NCI-H1092 treated with DMSO at 0.1 percent for 48 hours (cell line): Measurements from ENCODE around the gene MKS1.

Experiments
- DNase-seq: peaks from one replicate; lab custom pipeline; 2025; lab: John Stamatoyannopoulos, UW

Gene MKS1

DNA sequence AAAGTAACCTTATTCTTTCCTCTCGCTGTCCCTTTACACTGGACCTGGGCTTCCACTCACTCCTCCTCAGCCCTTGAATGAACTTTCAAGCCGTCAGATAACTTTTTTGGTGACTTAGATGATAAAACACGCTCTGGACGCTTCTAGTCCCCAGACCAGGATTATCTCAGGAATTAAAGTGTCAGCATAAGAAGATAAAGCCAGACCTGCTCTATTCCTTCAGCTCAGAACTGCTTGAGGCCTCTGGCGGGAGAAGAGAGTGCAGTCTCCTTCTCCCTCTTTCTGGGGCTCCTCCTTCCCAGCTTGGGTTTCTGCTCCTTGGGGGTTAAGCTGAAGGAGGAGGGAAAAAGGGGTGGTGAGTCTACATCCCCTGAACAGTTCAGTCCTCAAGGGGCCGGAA, 25.9 kb upstream of the MKS1 start:
- DNase-seq, result no peak

DNA sequence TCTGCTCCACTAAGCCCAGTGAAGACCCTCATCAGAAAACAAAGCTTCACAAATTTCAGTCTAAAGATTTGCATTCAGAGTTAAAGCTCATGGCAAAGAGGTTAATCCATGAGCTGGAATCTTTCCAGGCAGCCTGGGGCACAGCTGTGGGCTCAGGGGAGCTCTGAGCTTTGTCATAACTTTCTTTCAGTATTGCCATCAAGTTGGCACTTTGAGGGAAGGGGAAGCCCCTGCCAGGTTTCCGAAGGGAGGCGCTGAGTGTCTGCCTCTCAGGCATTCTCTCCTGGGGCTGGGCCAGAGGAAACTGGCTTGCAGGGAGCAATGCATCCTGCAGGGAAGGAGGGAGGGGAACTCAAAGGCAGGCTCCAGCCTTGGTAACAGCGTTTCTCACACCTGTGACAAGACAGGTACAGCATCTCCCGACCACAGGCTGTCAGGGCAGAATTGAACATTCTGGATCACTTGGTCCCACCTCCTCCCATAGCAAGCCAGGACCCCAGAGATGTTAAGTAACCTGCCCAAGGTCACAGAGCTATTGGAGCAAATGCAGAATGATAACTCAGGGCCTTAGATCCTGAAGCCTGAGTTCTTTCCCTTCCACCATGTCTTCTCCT, 23.2 kb upstream of the MKS1 start:
- no peak for DNase-seq

DNA sequence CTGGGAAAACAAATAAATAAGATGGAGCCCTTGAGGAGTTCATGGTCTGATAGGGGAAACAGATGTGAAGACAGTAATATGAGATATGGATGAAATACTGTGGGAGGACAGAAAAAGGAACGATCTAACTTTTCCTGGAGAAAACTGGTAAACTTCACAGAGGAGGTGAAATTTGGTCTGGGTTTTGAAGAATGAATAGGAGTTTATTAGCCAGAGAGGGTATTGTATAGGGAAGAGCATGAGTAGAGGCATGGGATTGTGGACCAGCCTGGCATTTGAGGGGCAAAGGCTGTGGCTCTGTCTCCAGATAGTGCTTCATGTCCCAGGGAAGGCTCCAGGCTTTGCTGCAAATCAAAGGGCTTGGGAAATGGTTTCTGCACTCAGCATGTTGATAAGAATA, 20.9 kb upstream of the MKS1 start:
- no peak for DNase-seq

DNA sequence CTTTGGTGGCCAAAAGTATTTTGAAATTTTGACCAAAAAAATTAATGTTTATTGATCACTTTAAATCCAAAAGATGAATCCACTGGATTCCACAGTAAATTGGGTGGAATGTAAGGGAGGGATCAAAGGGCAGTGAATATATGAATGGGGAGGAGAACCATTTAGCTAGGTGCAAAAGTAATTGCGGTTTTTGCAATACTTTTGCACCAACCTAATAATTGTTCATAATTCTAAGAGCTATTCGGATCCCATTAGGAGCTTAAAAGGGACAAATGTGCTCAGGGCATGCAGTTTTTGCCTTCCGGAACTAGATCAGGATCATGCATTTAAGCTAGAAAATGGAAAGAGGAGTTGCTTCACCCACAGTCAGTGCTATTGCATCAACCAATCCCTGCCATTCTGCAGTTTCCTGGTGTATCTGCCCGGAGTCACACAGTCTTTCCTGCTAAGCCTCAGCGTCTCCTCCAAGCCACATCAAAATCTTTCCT, 19.1 kb upstream of the MKS1 start, which contains the start of gene LPO:
TSS of gene LPO (plus strand) at position 438 of the 488 bp plus-strand sequence. CDS start 4,396 bp downstream, outside the sequence.
- no peak for DNase-seq

DNA sequence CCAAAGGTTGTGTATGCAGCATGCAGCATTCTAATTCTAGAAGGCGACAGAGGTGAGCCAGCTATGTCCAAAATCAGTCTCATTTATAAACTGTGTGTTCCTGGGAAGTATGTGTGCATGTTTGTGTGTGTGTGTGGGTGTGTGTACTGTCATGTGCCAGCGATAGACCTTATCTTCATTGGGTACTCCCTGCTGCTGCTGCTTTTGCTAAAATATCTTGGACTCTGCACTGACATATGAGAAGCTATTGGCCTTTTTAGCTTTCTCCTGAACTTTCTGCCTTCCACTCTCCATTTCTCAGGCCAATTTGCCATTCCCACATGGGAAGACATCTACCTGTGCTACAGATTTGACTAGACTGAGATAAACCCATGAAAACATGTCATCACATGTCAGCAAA, 17.3 kb upstream of the MKS1 start:
- DNase-seq, result no peak

DNA sequence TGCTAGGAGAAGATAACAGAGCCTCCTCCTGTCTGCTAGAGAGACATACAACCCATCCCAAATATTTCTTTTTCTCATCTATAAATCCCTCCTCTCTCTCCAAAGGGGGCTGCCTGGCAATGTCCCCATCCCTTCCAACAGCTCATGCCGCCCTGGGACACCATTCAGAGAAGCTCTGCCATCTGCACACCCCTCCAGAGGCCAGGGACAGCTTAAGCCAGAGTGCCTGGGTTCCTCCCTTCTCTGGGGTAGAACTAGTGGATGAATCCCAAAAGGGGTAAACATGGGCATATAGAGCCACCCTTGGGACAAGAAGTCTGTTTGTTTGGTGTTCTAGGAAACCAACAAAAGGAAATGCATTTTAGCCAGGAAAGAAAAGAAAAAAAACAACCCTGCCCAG, 16.8 kb upstream of the MKS1 start:
- DNase-seq, result no peak

DNA sequence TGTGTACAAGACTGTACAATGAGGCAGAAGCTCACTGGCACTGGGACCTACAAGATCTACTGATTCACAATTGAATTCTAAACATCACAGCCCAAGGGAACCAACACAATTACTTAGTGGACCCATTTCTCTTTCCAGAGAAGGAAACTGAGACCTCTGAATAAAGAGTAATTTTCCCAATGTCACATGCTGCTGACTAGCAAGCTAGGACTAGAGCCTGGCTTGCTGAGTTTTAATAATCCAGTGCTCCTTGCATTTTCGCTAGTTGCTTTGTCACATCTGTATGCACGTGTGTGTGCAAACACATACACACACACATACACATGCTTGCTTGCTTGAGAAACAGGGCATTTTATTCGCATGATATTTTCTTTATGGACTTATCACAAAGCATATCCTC, 15.5 kb upstream of the MKS1 start:
- no peak for DNase-seq

DNA sequence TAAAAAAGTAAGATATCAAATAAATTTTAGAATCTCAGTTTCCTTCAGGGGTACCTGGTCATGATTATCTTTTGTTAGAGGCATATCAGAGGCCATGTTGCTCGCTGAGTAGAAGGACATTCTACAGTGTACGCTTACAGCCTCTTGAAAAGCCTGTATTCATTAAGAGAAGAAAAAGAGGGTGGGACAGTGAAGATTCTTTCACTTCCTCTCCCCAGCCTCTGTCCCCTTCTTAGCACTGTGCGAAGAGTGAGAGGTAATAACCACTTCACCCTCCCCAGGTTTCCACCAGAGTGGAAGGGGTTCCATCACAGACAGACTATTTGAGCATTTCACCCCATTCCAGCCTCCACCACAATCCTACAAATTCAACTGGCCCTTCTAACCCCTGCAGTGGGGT, 14.5 kb upstream of the MKS1 start:
- DNase-seq, result no peak

DNA sequence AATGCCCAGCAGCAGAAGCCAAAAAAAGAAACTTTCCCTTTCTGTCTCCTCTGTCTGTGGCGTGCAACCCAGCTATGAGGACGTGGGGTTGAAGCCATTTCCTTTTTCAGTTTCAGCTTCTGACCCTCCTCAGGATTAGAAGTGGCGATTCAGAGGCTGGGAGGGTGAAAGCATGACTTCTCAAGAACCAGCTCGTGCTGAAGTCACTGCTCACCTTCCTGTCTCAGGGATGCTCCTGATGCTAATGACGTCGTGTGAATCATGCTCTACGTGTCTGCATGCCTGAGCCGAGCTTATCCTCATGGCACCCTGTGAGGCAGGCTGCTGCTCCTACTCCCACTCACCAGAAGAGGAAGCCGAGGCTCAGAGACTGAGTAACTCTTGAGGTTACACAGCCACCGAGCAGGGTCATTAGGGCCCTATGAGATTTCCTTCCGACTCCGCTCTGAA, 13.7 kb upstream of the MKS1 start:
- DNase-seq, result no peak

DNA sequence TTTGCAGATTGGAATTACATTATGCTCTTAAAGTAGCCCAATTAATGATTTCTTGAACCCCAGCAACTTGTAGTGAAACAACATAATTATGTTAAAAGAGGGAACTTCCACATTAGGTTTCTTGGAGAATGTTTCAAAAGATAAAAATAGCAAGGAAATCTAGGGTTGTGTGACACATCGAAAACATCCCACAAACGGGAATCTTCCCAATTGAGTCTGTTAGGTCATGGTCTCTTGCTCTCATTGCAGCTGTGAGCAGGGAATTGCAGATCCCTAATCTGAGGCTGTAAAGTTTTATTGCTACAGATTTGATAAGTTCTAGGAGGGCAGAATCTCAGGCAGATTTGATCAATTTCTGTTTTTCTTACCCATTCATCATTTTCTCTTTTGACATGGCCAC, 12.6 kb upstream of the MKS1 start:
- DNase-seq, result no peak

DNA sequence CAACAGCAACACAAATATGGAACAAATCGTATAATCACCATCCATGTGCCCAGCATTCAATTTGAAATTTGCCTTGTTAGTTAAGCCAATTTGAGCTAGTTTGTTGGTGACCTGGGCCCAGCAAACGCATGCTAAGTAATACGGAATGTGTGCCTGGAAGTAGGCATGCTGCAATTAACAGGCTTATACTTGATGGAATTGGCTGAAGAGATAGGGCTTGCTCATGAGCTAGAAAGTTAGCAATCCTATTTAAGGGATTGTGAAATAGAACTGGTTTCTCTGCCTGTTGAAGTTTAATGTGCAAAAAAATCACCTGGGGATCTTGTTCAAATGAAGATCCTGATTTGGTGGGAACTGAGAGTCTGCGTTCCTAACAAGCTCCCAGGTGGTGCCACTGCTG, 10.8 kb upstream of the MKS1 start:
- DNase-seq, result no peak

DNA sequence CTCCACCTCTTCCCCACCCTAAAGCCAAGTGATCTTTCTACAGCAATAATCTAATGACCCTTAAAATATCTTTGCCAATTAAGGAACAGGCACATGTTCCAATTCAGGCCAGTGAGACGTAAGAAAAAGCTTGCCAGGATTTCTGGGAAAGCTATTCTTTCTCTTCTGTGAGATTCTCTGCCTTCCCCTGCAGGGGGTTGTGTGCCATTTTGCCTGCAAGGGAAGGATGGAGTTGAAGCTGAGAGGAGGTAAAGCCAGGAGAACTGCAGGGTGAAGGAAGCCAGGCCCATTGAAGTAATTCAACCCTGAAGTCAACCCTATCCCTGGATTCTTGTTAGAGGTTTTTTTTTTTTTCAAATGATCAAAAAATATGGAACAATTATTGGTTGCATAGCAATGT, 10.3 kb upstream of the MKS1 start:
- DNase-seq, result no peak

DNA sequence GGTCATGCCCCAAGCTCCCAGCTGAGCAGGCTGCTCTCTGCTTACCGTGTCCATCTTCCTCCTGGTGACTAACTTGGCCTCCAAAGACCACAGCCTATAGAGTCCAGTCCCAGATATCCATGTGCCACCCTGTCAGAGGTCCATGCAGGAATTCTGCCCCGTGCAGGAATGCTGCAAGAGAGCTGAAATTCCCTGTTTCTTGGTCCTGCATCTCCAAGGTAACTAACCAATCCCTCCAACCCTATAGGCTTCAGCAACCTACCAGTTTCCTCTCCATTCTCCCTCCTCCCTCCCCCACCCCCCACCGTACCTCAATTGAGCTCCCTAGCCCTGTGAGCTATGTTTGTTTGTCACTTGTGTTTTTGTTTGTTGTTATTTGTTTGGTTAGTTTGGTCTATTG, 9.6 kb upstream of the MKS1 start:
- no peak for DNase-seq

DNA sequence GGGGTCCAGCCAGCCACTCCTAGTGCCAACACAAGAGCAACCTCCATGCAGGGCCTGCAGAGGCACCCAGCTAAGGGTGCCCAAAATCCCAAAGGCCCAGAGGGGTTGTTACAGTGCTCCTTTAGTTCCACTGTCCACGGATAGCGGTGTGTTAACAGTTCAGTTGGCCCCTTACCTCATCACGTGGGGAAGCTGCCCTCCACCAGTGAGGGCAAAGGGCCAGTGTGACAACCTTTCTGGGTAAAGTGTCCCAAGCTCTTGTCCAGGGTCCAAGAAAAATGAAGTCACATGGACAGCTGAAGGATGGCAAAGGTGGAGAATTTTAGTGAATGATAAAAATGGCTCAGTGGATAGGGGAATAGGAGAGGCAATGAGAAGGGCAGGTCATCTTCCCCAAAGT, 8.7 kb upstream of the MKS1 start:
- no peak for DNase-seq

DNA sequence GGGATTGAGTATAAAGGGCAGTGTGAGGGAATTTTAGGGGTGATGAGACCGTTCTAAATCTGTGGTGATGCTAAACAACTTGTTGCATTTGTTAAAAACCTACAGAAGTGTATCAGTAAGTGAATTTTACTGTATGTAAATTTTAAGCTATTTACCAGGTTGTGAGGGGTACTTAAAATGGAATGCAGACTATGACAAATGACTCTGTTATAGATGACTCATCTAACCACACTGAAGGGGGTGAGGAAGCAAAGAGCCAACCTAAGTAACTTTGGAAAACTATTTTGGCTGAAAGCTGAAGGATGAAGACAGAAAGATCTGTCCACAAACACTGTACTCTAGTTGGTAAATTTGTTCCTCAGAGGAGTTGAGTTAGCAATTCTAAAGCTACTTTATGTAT, 5.3 kb upstream of the MKS1 start:
- DNase-seq, result no peak

DNA sequence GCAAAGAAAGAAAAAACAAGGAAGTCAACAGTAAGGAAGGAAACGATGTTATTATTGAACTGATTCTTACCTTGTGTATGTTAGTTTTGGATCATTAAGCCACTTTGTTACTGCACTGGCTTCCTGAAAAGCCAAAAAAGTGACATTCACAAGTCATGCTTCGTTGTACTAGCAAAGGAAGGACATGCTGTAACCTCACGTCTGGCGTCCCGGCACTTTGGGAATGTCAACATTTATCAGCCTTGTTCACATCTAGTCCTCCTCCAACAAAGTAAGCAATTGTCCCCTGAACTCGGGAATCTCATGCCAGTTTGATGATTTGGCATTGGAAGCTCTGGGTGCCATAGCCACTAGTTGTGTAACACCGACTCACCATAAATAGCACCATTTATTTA, 731 bp upstream of the MKS1 start:
- no peak for DNase-seq

DNA sequence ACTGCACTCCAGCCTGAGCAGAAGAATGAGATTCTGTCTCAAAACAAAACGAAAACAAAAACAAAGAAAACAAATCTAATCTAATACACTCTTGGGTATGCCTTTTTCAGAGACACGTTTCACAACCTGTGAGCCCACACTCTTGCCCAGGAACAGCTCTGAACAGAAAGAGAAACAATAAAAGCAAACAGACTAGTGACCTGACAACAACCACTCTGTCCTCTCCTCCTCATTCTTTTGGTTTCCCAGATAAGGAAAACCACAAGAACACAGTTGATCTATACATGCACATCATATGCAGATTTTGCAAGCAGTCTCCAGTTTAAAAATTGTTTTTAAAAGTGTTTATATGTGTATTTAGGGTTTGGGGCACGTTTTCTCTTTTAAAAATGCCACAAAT, 1.3 kb downstream of the MKS1 start:
- no peak for DNase-seq

DNA sequence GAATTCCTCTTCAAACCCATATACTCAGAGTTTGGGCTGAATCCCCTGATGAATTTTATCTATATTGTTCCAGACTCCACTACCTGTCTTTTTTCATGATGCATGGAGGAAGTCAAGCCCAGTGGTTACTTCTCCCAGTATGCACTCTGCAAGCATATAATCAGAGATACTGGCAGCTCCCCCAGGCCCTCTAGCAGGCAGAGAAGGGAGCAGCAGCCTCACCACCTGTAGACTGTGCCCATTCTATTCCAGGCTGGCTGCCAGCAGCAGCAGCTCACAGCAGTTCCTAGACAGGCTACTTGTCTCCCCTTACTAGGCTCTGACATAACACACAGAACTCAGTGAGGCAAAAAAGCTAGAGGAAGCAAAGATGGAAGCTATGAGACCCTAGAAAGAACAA, 3.4 kb downstream of the MKS1 start:
- no peak for DNase-seq

DNA sequence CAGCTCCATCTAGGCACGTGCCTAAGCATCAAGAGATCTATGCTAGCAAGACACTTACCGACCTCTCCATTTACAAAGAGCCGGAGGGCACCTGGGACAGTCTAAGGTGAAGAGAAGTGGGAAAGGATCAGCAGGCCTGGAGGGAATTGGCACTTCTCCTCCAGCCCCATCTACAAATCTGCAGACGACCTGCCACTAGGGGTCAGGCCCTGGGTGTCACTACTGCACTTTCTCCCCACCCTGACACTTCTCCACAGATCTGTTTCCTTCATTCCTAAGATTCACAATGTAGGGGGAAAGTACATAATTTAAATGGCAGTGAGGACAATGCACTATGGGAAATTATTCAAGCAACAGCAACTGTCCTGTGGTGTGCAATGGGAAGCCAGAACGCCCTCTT, 8.1 kb downstream of the MKS1 start:
- no peak for DNase-seq

DNA sequence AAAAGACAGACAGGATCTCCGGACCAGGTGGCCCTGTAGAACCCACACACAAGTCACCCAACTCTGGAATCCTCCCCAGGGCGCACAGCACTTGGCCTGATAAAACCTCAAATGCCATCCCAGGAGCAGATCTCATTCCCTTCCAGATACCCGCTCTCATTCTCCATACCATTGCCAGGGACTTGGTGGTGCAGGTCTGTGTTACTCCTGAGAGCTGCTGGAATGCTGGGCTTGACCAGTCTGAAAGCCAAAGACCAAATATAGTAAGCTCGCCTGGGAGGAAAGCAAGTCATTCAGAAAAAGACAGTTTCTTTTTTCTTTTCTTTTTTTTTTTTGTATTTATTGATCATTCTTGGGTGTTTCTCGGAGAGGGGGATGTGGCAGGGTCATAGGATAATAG, 10.7 kb downstream of the MKS1 start:
- DNase-seq, result no peak

DNA sequence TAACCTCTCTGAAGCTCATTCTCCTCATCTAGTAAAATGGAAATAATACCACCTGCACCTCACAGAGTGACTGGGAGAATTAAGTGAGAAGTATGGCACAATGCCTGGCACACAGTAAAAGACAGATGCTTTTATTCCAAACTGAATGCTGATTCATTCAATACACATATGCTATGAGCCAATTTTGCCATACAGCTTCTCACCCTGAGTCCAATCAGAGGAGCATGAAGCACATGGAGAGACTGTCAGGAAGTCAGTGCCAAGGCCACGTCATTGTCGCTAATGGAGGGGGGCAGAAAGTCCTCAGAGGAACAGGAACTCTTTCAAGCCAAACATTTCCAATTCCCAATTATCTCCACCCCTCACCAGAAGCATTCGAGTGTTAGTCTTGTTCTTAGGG, 11.6 kb downstream of the MKS1 start:
- no peak for DNase-seq

DNA sequence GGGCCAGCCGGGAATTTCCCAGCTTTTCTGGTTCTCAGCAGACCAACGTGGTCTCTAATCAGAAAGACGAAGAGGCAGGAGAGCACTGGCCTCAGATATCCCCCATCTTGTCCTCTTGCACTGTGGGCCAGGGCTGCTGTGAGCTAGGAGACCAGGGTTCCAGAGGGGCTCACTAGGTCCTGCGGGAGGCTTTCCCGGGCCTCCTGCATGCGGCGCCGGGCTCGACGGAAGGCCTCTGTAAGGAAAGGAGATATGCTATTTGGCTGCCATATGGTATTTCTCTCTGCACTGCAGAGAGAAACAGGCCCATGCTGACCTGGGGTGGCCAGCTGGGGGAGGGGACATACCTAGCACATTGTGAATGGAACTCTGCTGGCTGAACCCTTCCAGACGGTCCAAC, 13.1 kb downstream of the MKS1 start:
- no peak for DNase-seq

DNA sequence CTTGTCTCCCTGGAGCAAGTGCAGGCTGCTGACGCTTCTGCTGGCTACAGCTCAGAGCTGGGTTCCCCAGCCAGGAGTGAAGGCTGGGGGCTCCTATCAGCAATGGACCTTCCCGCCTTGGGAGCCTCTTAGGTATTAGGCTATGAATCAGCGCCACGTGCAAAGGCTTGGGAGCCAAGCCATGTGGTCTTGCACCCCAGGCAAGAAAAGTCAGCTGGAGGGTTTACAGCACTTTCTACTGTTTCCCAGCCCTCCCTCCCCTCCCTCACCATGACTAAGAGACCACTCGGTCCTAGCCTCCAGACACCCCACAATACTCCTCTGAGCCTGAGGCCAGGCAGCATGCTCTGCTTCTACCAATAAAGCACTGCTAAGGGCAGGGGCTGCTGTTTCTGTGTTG, 14.3 kb downstream of the MKS1 start:
- no peak for DNase-seq

DNA sequence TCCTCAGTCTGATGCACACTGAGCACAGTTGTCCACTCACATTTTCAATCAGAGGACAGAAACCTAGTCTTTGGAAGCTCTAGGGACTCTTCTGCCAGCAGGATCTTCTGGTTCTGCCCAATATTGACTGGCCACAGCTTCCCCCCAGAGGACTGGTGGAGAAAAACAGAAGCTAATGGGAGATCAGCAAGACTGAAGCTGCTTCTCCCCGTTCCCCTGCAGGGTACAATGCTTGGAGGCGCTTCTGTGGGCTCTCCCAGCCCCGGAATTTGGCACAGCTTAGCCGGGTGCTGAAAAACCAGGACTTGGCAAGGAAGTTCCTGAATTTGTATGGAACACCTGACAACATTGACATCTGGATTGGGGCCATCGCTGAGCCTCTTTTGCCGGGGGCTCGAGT, 16.2 kb downstream of the MKS1 start:
- no peak for DNase-seq
